Activated naive CD8-positive, alpha-beta T cell treated with anti-CD3 and anti-CD28 coated beads, Interleukin-2, amount 50 U/mL, for 24 hours (primary cell): ENCODE results near the gene RIMOC1.

Experiments used
- ATAC-seq: fragments of 150-1000 bp; cut with Tn5 transposase; one replicate; pipeline ENCODE4 v1.10.0; 2021
- DNase-seq: peaks from one replicate; pipeline ENCODE4 v3.0.0; 2021
- H3K27ac Mint-ChIP-seq: one replicate; pipeline ENCODE4 v1.8.0; 2021; ENCODE audit warnings: mild to moderate bottlenecking, mixed read lengths
- H3K27me3 Mint-ChIP-seq: one replicate; pipeline ENCODE4 v1.8.0; 2021; ENCODE audit warnings: mixed read lengths
- H3K36me3 Mint-ChIP-seq: one replicate; pipeline ENCODE4 v1.8.0; 2021; ENCODE audit warnings: low read depth, mixed read lengths
- H3K4me1 Mint-ChIP-seq: one replicate; pipeline ENCODE4 v1.8.0; 2021; ENCODE audit warnings: mixed read lengths
- H3K4me3 Mint-ChIP-seq: one replicate; pipeline ENCODE4 v1.8.0; 2021; ENCODE audit warnings: mild to moderate bottlenecking, moderate library complexity, mixed read lengths
- H3K9me3 Mint-ChIP-seq: one replicate; pipeline ENCODE4 v1.8.0; 2021; ENCODE audit warnings: mixed read lengths

RIMOC1 gene

GRCh38 chr5:41903892-41904799 is at the start of gene RIMOC1:
Gene RIMOC1 (plus strand): TSS chr5:41904344. CDS start chr5:41904368, 24 bp downstream.
- Mint-ChIP-seq H3K4me3 (peak within 1 kb of the TSS; percentile 92), H3K36me3 (peaks cover 13% of the 10 kb centered on the region), H3K27me3 (peaks cover 7% of the 10 kb centered on the region), H3K27ac (peak within 1 kb of the TSS; percentile 99), H3K9me3 (no peaks in the 10 kb centered on the region), H3K4me1 (peaks cover 51% of the 10 kb centered on the region)
- peak; percentile 99 for ATAC-seq
- peak; percentile 98 for DNase-seq

- peak; percentile 78 for ATAC-seq
- Mint-ChIP-seq H3K27me3 (no peaks in the 10 kb centered on the region), H3K4me3 (no peak overlapping the region), H3K27ac (no peak overlapping the region), H3K36me3 (peaks cover 57% of the 10 kb centered on the region), H3K9me3 (no peaks in the 10 kb centered on the region), H3K4me1 (peaks cover 36% of the 10 kb centered on the region)
- DNase-seq = peak; percentile 53
Observed at GRCh38 chr5:41856644-41857491, 47.3 kb upstream of the RIMOC1 start.

GRCh38 chr5:41857989-41858388 is 46.2 kb upstream of the RIMOC1 start:
- Mint-ChIP-seq H3K9me3 (no peaks in the 10 kb centered on the region), H3K4me3 (no peak overlapping the region), H3K27me3 (no peaks in the 10 kb centered on the region), H3K36me3 (peaks cover 53% of the 10 kb centered on the region), H3K4me1 (peaks cover 32% of the 10 kb centered on the region), H3K27ac (peak overlapping the region; percentile 16)
- ATAC-seq = no peak
- no peak for DNase-seq

GRCh38 chr5:41858890-41859289 is 45.3 kb upstream of the RIMOC1 start:
- peak; percentile 55 for ATAC-seq
- Mint-ChIP-seq H3K4me1 (peaks cover 39% of the 10 kb centered on the region), H3K36me3 (peaks cover 50% of the 10 kb centered on the region), H3K9me3 (no peaks in the 10 kb centered on the region), H3K4me3 (no peak overlapping the region), H3K27ac (peak overlapping the region; percentile 80), H3K27me3 (no peaks in the 10 kb centered on the region)
- no peak for DNase-seq

- DNase-seq = no peak
- H3K4me1 Mint-ChIP-seq = peaks cover 69% of the 10 kb centered on the region
- H3K27ac Mint-ChIP-seq = peak overlapping the region; percentile 30
- peak overlapping the region; percentile 5 for H3K4me3 Mint-ChIP-seq
- no peaks in the 10 kb centered on the region for H3K27me3 Mint-ChIP-seq
- ATAC-seq = peak; percentile 87
- peaks cover 44% of the 10 kb centered on the region for H3K36me3 Mint-ChIP-seq
- no peaks in the 10 kb centered on the region for H3K9me3 Mint-ChIP-seq
Observed at GRCh38 chr5:41863871-41864486, 40.2 kb upstream of the RIMOC1 start.

- H3K9me3 Mint-ChIP-seq = no peaks in the 10 kb centered on the region
- no peak for ATAC-seq
Observed at GRCh38 chr5:41869151-41869723, 34.9 kb upstream of the RIMOC1 start.

GRCh38 chr5:41869724-41870626 is 34.2 kb upstream of the RIMOC1 start, which contains the start of gene OXCT1:
Gene OXCT1 (minus strand): TSS chr5:41870425. CDS start chr5:41870358, 67 bp downstream.
- DNase-seq = peak; percentile 91
- peaks cover 61% of the 10 kb centered on the region for H3K4me1 Mint-ChIP-seq

More at GRCh38 chr5:41869151-41869723, 34.9 kb upstream of the RIMOC1 start:
- DNase-seq = no peak
- peaks cover 60% of the 10 kb centered on the region for H3K4me1 Mint-ChIP-seq
- peak overlapping the region; percentile 91 for H3K4me3 Mint-ChIP-seq
- H3K27me3 Mint-ChIP-seq = no peaks in the 10 kb centered on the region
- H3K36me3 Mint-ChIP-seq = peaks cover 17% of the 10 kb centered on the region
- peak overlapping the region; percentile 83 for H3K27ac Mint-ChIP-seq

GRCh38 chr5:41870627-41871048 is 33.5 kb upstream of the RIMOC1 start:
- DNase-seq (no peak), ATAC-seq (no peak)
- Mint-ChIP-seq H3K9me3 (no peaks in the 10 kb centered on the region), H3K4me1 (peaks cover 58% of the 10 kb centered on the region), H3K27me3 (no peaks in the 10 kb centered on the region), H3K4me3 (peak overlapping the region; percentile 91), H3K27ac (peak overlapping the region; percentile 83), H3K36me3 (peaks cover 17% of the 10 kb centered on the region)

More at GRCh38 chr5:41869724-41870626, 34.2 kb upstream of the RIMOC1 start, which contains the start of gene OXCT1:
- H3K9me3 Mint-ChIP-seq = no peaks in the 10 kb centered on the region
- peaks cover 17% of the 10 kb centered on the region for H3K36me3 Mint-ChIP-seq
- H3K4me3 Mint-ChIP-seq = peak within 1 kb of the TSS; percentile 91
- peak within 1 kb of the TSS; percentile 83 for H3K27ac Mint-ChIP-seq
- peak; percentile 95 for ATAC-seq
- H3K27me3 Mint-ChIP-seq = no peaks in the 10 kb centered on the region

GRCh38 chr5:41871852-41872251 is 32.3 kb upstream of the RIMOC1 start:
- peaks cover 14% of the 10 kb centered on the region for H3K36me3 Mint-ChIP-seq

GRCh38 chr5:41874512-41875060 is 29.6 kb upstream of the RIMOC1 start:
- no peak for DNase-seq
- H3K4me1 Mint-ChIP-seq = peaks cover 29% of the 10 kb centered on the region
- H3K27me3 Mint-ChIP-seq = no peaks in the 10 kb centered on the region
- no peak overlapping the region for H3K4me3 Mint-ChIP-seq
- H3K27ac Mint-ChIP-seq = no peak overlapping the region
- H3K36me3 Mint-ChIP-seq = no peaks in the 10 kb centered on the region
- ATAC-seq = no peak
- no peaks in the 10 kb centered on the region for H3K9me3 Mint-ChIP-seq

More at GRCh38 chr5:41871852-41872251, 32.3 kb upstream of the RIMOC1 start:
- H3K4me1 Mint-ChIP-seq = peaks cover 50% of the 10 kb centered on the region
- DNase-seq (no peak), ATAC-seq (no peak)
- H3K27me3 Mint-ChIP-seq = no peaks in the 10 kb centered on the region
- H3K4me3 Mint-ChIP-seq = no peak overlapping the region
- no peak overlapping the region for H3K27ac Mint-ChIP-seq
- no peaks in the 10 kb centered on the region for H3K9me3 Mint-ChIP-seq

GRCh38 chr5:41875121-41875520 is 29.0 kb upstream of the RIMOC1 start:
- Mint-ChIP-seq H3K36me3 (no peaks in the 10 kb centered on the region), H3K27me3 (no peaks in the 10 kb centered on the region), H3K4me3 (no peak overlapping the region), H3K9me3 (no peaks in the 10 kb centered on the region), H3K4me1 (peaks cover 29% of the 10 kb centered on the region), H3K27ac (peak overlapping the region; percentile 48)
- ATAC-seq (no peak), DNase-seq (no peak)

GRCh38 chr5:41876678-41877077 is 27.5 kb upstream of the RIMOC1 start:
- DNase-seq = no peak
- peaks cover 17% of the 10 kb centered on the region for H3K4me1 Mint-ChIP-seq
- no peaks in the 10 kb centered on the region for H3K9me3 Mint-ChIP-seq
- no peak for ATAC-seq
- H3K4me3 Mint-ChIP-seq = no peak overlapping the region
- no peak overlapping the region for H3K27ac Mint-ChIP-seq
- no peaks in the 10 kb centered on the region for H3K36me3 Mint-ChIP-seq
- H3K27me3 Mint-ChIP-seq = no peaks in the 10 kb centered on the region

GRCh38 chr5:41877408-41877807 is 26.7 kb upstream of the RIMOC1 start:
- H3K36me3 Mint-ChIP-seq = no peaks in the 10 kb centered on the region
- no peak overlapping the region for H3K4me3 Mint-ChIP-seq
- no peaks in the 10 kb centered on the region for H3K9me3 Mint-ChIP-seq
- DNase-seq = no peak
- peaks cover 13% of the 10 kb centered on the region for H3K4me1 Mint-ChIP-seq
- no peaks in the 10 kb centered on the region for H3K27me3 Mint-ChIP-seq
- no peak for ATAC-seq
- H3K27ac Mint-ChIP-seq = no peak overlapping the region
